ENCODE data around the gene EPC1. TPM values are rescaled to one million over a fixed set of nuclear protein-coding genes. Genes with fewer than 3 reads are reported as not detected.
"Not testable (repeated sequence)": the region's sequence is repeated elsewhere in the genome, so short reads cannot be mapped to it uniquely, and the experiment has no call there.

Gene EPC1
- total RNA-seq, 1 donor from 2014 or later: 25.7 TPM

DNA sequence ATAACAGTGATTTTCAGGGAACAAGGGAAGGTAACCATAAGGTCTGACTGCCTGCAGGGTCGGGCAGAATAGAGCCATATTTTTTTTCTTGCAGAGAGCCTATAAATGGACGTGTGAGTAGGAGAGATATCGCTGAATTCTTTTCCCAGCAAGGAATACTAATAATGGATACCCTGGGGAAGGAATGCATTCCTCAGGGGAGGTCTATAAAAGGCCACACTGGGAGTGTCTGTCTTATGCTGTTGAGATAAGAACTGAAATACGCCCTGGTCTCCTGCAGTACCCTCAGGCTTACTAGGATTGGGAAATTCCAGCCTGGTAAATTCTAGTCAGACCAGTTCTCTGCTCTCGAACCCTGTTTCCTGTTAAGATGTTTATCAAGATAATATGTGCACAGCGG, 127.8 kb downstream of the EPC1 start:
- not testable (repeated sequence) for H4K20me1 ChIP-seq (ENCODE audit: insufficient read depth, low read length); H3K9me3 ChIP-seq (ENCODE audit: insufficient read depth, low read depth, low read length); H3K36me3 ChIP-seq (ENCODE audit: insufficient read depth, low read length); H3K4me3 ChIP-seq (ENCODE audit: insufficient read depth, low read depth, low read length); H3K27ac Mint-ChIP-seq (ENCODE audit: unreplicated experiment); H3K4me1 Mint-ChIP-seq (ENCODE audit: low read depth, unreplicated experiment); H3K27me3 Mint-ChIP-seq (ENCODE audit: low read depth, unreplicated experiment); H3K4me3 Mint-ChIP-seq (ENCODE audit: unreplicated experiment); FAIRE-seq; H3K36me3 Mint-ChIP-seq (ENCODE audit: low read depth, unreplicated experiment); H3K27ac ChIP-seq (ENCODE audit: low read depth, low read length); H2AFZ ChIP-seq (ENCODE audit: low read depth, low read length); H3K4me1 ChIP-seq (ENCODE audit: insufficient read depth, low read length); H3K27me3 ChIP-seq (ENCODE audit: insufficient read depth, low read length); H3K4me2 ChIP-seq (ENCODE audit: low read length); H3K9ac ChIP-seq (ENCODE audit: low read length); H3K79me2 ChIP-seq (ENCODE audit: insufficient read depth, low read length); DNase-seq (ENCODE audit: low read depth)
- peaks cover 24% of the 10 kb centered on the region for H3K9me3 Mint-ChIP-seq (ENCODE audit: unreplicated experiment)

DNA sequence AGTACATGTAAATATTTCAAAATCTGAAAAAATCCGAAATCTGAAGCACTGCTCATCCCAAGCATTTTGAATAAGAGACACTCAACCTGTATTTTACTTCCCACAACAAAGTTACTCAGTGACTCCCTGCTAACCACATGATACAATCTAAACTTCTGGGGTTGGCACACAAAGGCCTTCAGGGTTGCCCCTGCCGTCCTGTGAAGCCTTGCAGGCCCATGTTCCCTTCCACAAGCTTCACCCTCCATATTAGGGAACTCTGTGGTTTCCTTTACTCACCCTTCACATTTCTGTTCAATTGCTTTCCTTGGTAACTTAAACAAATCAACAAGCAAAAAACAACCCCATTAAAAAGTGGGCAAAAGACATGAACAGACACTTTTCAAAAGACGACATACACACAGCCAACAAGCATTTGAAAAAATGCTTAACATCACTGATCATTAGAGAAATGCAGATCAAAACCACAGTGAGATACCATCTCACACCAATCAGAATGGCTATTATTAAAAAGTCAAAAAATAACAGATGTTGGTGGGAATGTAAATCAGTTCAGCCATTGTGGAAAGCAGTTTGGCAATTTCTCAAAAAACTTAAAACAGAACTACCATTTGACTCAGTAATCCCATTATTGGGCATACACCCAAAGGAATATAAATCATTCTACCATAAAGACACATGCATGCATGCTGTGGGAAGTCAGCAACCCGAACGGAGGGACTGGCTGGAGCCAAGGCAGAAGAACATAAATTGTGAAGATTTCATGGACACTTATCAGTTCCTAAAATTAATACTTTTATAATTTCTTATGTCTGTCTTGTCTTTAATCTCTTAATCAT, 128.5 kb downstream of the EPC1 start:
- not testable (repeated sequence) for H3K79me2 ChIP-seq (ENCODE audit: insufficient read depth, low read length); H3K4me1 ChIP-seq (ENCODE audit: insufficient read depth, low read length); H3K27me3 ChIP-seq (ENCODE audit: insufficient read depth, low read length); H3K27ac Mint-ChIP-seq (ENCODE audit: unreplicated experiment); H3K36me3 Mint-ChIP-seq (ENCODE audit: low read depth, unreplicated experiment); H4K20me1 ChIP-seq (ENCODE audit: insufficient read depth, low read length); H3K27me3 Mint-ChIP-seq (ENCODE audit: low read depth, unreplicated experiment); FAIRE-seq; H3K9ac ChIP-seq (ENCODE audit: low read length); H2AFZ ChIP-seq (ENCODE audit: low read depth, low read length); DNase-seq (ENCODE audit: low read depth); H3K4me3 ChIP-seq (ENCODE audit: insufficient read depth, low read depth, low read length); H3K4me1 Mint-ChIP-seq (ENCODE audit: low read depth, unreplicated experiment); H3K27ac ChIP-seq (ENCODE audit: low read depth, low read length); H3K4me3 Mint-ChIP-seq (ENCODE audit: unreplicated experiment); H3K36me3 ChIP-seq (ENCODE audit: insufficient read depth, low read length); H3K9me3 ChIP-seq (ENCODE audit: insufficient read depth, low read depth, low read length); H3K4me2 ChIP-seq (ENCODE audit: low read length)
- peaks cover 23% of the 10 kb centered on the region for H3K9me3 Mint-ChIP-seq (ENCODE audit: unreplicated experiment)

Other genes with a start within 250 kb of the EPC1 start
- 2.1 and 2.3 TPM in 2 replicates for gene CCDC7, start 99.0 kb upstream of the EPC1 start, total RNA-seq